ENCODE measurements around the gene PRKAR2A.
"Not testable (repeated sequence)": the region's sequence is repeated elsewhere in the genome, so short reads cannot be mapped to it uniquely, and the experiment has no call there.

PRKAR2A gene

DNA sequence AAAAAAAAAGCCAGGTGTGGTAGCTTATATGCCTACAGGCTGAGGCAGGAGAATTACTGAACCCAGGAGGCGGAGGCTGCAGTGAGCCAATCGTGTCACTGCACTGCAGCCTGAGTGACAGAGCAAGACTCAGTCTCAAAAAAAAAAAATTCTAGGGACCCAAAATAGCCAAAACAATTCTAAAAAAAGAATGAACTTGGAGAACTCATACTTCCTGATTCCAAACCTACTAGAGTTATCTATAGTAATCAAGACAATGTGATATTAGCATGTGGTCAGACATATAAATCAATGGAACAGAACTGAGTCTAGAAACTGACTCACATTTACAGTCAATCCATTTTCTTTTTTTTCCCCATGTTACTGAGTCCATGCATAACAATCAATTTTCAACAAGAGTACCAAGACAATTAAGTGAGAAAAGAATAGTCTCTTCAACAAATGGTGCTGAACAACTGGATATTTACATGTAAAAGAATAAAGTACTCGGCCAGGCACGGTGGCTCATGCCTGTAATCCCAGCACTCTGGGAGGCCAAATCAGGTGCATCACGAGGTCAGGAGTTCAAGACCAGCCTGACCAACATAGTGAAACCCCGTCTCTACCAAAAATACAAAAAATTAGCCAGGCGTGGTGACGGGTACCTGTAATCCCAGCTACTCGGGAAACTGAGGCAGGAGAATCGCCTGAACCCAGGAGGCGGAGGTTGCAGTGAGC lies 11.9 kb downstream of the PRKAR2A start:
- no peak for DNase-seq (ENCODE audit: low spot score)

- DNase-seq (ENCODE audit: low spot score), result no peak
These were observed 15.0 kb downstream of the PRKAR2A start for GRCh38 chr3:48832684-48833083.

DNA sequence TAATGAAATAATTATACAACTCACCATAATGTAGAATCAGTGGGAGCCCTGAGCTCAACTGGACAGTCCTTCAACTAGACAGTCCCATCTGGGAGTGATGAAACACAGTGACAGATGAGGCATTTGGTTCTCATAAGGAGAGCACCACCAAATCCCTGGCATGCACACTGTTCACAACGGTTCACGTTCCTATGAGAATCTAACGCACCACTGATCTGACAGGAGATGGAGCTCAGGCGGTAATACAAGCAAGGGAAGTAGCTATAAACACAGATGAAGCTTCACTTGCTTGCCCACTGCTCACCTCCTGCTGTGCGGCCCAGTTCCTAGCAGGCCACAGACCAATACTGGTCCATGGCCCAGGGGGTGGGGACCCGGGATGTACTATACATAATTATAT lies 17.0 kb downstream of the PRKAR2A start:
- DNase-seq (ENCODE audit: low spot score), result no peak

- not testable (repeated sequence) for DNase-seq (ENCODE audit: low spot score)
These were observed 18.1 kb downstream of the PRKAR2A start for GRCh38 chr3:48829525-48829924.

GRCh38 chr3:48827874-48828273 lies 19.8 kb downstream of the PRKAR2A start:
- not testable (repeated sequence) for DNase-seq (ENCODE audit: low spot score)

DNA sequence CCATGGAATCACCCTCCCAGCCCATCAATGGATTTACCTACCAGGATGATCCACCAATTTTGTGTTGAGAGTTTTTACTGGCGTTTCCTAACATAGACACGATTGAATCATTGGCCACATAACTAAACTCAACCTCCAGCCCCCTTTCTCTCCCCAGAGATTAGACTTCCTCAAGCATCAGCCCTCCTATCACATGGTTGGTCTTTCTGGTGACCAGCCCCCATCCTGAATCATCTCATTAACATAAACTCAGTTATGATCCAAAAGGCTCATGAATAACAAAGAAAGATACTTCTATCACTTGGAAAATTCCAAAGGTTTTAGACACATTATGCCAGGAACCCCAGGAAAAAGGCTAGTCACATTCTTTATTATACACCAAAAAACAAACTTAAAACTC lies 21.2 kb downstream of the PRKAR2A start:
- no peak for DNase-seq (ENCODE audit: low spot score)

DNA sequence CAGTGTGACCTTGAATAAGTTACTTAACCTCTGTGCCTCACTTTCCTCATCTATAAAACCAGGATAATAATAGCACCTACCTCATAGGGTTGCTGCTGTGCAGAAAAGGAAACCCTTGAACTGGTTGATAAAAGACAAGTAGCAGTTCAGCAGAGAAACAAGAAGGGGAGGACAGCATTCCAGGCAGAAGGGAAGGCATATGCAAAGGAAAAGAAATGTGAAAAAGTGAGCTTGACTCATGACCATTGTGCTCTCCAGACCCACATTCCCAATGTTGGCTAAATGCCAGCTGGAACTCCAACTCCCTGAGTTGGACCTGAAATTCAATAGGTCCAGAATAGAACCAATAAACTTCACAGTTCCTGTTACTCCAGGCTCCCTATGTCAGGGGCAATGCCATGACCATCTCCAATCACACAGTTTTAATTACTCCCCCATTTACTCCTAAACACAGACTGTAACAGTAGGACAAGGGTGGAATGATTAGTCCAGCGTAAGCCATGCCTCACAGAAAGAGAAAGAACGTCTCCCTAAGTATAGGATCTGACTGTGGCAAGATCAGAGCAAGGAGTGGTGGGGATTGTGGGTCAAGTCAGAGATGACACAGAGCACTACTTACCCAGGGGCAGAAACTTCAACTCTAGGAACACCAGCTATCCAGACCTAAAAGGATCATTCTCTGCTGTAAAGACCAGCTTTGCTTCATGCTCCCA lies 26.9 kb downstream of the PRKAR2A start:
- no peak for DNase-seq (ENCODE audit: low spot score)

- no peak for DNase-seq (ENCODE audit: low spot score)
These were observed 28.1 kb downstream of the PRKAR2A start for GRCh38 chr3:48819234-48820221.

- DNase-seq (ENCODE audit: low spot score), result no peak
These were observed 36.1 kb downstream of the PRKAR2A start for GRCh38 chr3:48811524-48811923.

- DNase-seq (ENCODE audit: low spot score), result no peak
These were observed 42.7 kb downstream of the PRKAR2A start for GRCh38 chr3:48804930-48805329.

- DNase-seq (ENCODE audit: low spot score), result not testable (repeated sequence)
These were observed 46.8 kb downstream of the PRKAR2A start for GRCh38 chr3:48800831-48801230.

DNA sequence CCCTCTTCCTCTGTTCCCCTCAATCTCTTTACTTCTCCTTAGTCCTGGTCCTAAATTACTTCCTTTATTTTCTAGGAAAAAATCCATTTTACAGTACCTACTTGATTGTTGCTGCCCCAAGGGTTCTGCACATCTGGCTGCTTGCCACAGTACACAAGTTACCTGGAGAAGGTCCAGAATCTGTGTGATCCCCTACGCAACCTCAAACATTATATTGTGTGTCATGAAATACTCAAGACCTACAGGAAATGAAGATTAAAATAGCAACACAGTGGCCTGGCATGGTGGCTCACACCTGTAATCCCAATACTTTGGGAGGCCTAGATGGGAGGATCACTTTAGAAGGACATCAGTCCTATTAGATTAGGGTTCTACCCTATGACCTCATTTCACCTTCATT lies 48.7 kb downstream of the PRKAR2A start:
- no peak for DNase-seq (ENCODE audit: low spot score)

GRCh38 chr3:48797626-48798025 lies 50.0 kb downstream of the PRKAR2A start:
- no peak for DNase-seq (ENCODE audit: low spot score)

- DNase-seq (ENCODE audit: low spot score), result no peak
These were observed 51.5 kb downstream of the PRKAR2A start for GRCh38 chr3:48795997-48796732.

DNA sequence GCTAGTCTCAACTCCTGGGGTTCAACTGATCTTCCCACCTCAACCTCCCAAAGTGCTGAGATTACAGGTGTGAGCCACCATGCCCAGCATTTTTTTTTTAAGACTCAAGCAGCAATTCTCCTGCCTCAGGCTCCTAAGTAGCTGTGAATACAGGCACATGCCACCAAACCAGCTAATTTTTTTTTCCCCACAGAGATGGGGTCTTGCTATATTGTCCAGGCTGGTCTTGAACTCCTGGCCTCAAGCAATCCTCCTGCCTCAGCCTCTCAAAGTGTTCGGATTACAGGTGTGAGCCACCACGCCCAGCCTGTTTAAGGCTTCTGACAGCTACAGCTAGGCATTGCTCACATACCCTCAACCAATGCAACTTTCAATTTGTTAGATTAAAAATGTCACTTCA lies 54.2 kb downstream of the PRKAR2A start:
- DNase-seq (ENCODE audit: low spot score), result not testable (repeated sequence)

- DNase-seq (ENCODE audit: low spot score), result no peak
These were observed 58.0 kb downstream of the PRKAR2A start for GRCh38 chr3:48789665-48790064.

DNA sequence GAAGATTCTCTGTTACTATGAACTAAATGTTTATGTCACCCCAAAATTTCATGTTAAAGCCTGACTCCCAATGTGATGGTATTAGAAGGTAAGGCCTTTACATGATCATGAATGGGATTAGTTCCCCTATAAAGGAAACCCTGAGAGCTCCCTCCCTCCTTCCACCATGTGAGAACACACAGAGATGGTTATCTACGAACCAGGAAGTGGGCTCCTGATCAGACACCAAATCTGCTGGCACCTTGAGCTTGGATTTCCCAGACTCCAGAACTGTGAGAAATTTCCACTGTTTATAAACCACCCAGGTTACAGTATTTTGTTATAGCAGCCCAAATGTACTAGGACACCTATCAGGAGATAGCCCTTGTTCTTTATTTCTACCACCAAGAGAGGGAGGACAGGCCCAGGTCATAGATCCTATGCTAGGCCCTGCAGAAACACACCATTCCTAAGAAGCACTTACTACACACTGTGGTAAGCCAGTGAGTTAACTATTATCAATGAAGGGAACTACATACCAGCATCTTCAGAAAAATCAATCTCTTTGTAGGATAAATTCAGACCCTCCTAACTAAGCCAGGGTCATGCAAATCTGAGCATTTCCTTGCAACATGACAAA lies 59.0 kb downstream of the PRKAR2A start:
- DNase-seq (ENCODE audit: low spot score), result no peak

GRCh38 chr3:48784426-48785120 lies 63.1 kb downstream of the PRKAR2A start:
- DNase-seq (ENCODE audit: low spot score), result no peak

DNA sequence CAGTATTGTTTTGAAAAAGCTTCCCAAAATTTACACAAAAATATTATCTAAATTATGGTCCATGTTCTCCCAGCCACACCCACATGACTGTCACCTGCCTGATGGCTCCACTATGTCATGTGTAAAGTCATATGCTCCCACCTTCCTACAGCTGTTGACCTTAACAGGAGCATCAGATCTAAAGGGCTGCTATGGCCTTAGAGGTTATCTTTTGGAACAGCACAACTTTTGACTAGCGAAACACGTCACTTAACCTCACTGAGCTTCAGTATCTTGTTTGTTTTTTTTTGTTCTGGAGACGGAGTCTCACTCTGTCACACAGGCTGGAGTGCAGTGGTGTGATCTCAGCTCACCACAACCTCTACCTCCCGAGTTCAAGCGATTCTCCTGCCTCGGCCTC lies 64.4 kb downstream of the PRKAR2A start:
- no peak for DNase-seq (ENCODE audit: low spot score)

DNA sequence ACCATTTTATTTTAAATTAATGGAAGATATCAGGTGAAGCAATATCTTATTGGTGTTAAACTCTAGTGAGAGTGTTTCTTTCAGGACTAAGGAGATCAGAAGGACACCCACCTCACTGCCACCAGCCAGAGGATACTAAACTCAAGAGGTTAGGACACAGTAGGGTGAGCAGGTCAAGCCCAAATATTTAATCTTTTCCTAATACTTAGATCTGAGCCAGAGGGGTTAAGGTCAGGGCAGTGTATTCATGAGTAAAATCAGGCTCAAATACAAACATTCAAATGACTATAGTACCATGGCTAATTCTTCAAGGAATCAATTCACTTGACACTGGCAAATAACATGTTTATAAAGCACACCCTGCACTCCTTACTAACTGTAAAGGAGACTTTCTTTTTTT lies 65.6 kb downstream of the PRKAR2A start:
- no peak for DNase-seq (ENCODE audit: low spot score)

GRCh38 chr3:48778565-48778964 lies 69.1 kb downstream of the PRKAR2A start:
- not testable (repeated sequence) for DNase-seq (ENCODE audit: low spot score)

Measured in globus pallidus (tissue), 1 donor.